Activated naive CD4-positive, alpha-beta T cell treated with anti-CD3 and anti-CD28 coated beads for 36 hours (primary cell): Measurements from ENCODE around the gene RNU5B-1. TPM values are rescaled to one million over a fixed set of nuclear protein-coding genes. Genes with fewer than 3 reads are reported as not detected.

Source experiments
- CTCF ChIA-PET: fragments of 350-600 bp; sonication (Branson Sonifier 250); formaldehyde crosslinking; loops from one replicate; lab custom pipeline; 2021; ENCODE audit warnings: antibody characterized with exemption; lab: Charles Lee
- DNase-seq: peaks from one replicate; pipeline ENCODE4 v3.0.0-alpha.2; 2020
- H3K27ac Mint-ChIP-seq: one replicate; pipeline ENCODE4 v1.8.0; 2021; ENCODE audit warnings: mild to moderate bottlenecking, mixed read lengths
- H3K27me3 Mint-ChIP-seq: one replicate; pipeline ENCODE4 v1.8.0; 2021; ENCODE audit warnings: low read depth, mixed read lengths
- H3K36me3 Mint-ChIP-seq: one replicate; pipeline ENCODE4 v1.8.0; 2021; ENCODE audit warnings: low read depth, mixed read lengths
- H3K4me1 Mint-ChIP-seq: one replicate; pipeline ENCODE4 v1.8.0; 2021; ENCODE audit warnings: low read depth, mixed read lengths
- H3K4me3 Mint-ChIP-seq: one replicate; pipeline ENCODE4 v1.8.0; 2021; ENCODE audit warnings: mild to moderate bottlenecking, moderate library complexity, mixed read lengths
- H3K9me3 Mint-ChIP-seq: one replicate; pipeline ENCODE4 v1.8.0; 2021; ENCODE audit warnings: mixed read lengths
- intact Hi-C: fragments of 100-400 bp; cut with micrococcal nuclease; formaldehyde crosslinking; loops from one replicate; pipeline ENCODE4 v1.15.1; 2023
- total RNA-seq, 2 experiments: library from RNA; stranded (reverse); gene quantifications; one replicate each; pipeline ENCODE4 v1.2.3, GENCODE V29; 2021

Gene RNU5B-1
- total RNA-seq, 2 experiments from 2014 or later: not detected

GRCh38 chr15:65292938-65293518, 11.4 kb upstream of the RNU5B-1 start:
- H3K4me3 Mint-ChIP-seq: no peak overlapping the region
- H3K4me1 Mint-ChIP-seq: peaks cover 13% of the 10 kb centered on the region
- no peak overlapping the region for H3K27ac Mint-ChIP-seq
- peaks cover 2% of the 10 kb centered on the region for H3K27me3 Mint-ChIP-seq
- DNase-seq: no peak
- no peaks in the 10 kb centered on the region for H3K9me3 Mint-ChIP-seq
- intact Hi-C loops: no loop called here
- CTCF ChIA-PET: no interaction called here
- no peaks in the 10 kb centered on the region for H3K36me3 Mint-ChIP-seq

GRCh38 chr15:65298731-65299130, 5.7 kb upstream of the RNU5B-1 start:
- H3K4me1 Mint-ChIP-seq: peaks cover 25% of the 10 kb centered on the region
- intact Hi-C loops: loop anchor here (5.0 kb wide), 1 partner anchor 494 kb away; the partner anchor contains the start of gene DENND4A
- H3K27me3 Mint-ChIP-seq: peaks cover 2% of the 10 kb centered on the region

GRCh38 chr15:65300924-65301441, 3.5 kb upstream of the RNU5B-1 start:
- intact Hi-C loops: loop anchor here (5.0 to 10.0 kb wide), 2 partner anchors 464 to 1194 kb away; partner anchors contain the start of gene SNAPC5
- no peaks in the 10 kb centered on the region for H3K36me3 Mint-ChIP-seq
- CTCF ChIA-PET: interaction anchor here (0.8 to 1.3 kb wide), 3 partner anchors 18 to 84 kb away, joined by 3 read pairs; no protein-coding TSS in a partner anchor
- H3K4me3 Mint-ChIP-seq: no peak overlapping the region
- no peaks in the 10 kb centered on the region for H3K9me3 Mint-ChIP-seq
- DNase-seq: no peak
- H3K27me3 Mint-ChIP-seq: peaks cover 5% of the 10 kb centered on the region
- peaks cover 35% of the 10 kb centered on the region for H3K4me1 Mint-ChIP-seq
- H3K27ac Mint-ChIP-seq: peak overlapping the region; percentile 65

More at GRCh38 chr15:65298731-65299130, 5.7 kb upstream of the RNU5B-1 start:
- no peak for DNase-seq
- Mint-ChIP-seq H3K27ac (peak overlapping the region; percentile 81), H3K36me3 (no peaks in the 10 kb centered on the region), H3K4me3 (peak overlapping the region; percentile 70), H3K9me3 (no peaks in the 10 kb centered on the region)
- CTCF ChIA-PET: interaction anchor here (1.0 to 1.8 kb wide), 4 partner anchors 23 to 263 kb away, joined by 3 to 4 read pairs (median 4); no protein-coding TSS in a partner anchor

- Mint-ChIP-seq H3K4me1 (peaks cover 35% of the 10 kb centered on the region), H3K27me3 (peaks cover 4% of the 10 kb centered on the region), H3K27ac (no peak overlapping the region), H3K36me3 (no peaks in the 10 kb centered on the region), H3K4me3 (no peak overlapping the region), H3K9me3 (no peaks in the 10 kb centered on the region)
- CTCF ChIA-PET: no interaction called here
- no peak for DNase-seq
- intact Hi-C loops: loop anchor here (5.0 to 10.0 kb wide), 2 partner anchors 465 to 1193 kb away; partner anchors contain the start of gene SNAPC5
Observed at GRCh38 chr15:65302061-65302460, 2.4 kb upstream of the RNU5B-1 start.

- peak overlapping the region; percentile 89 for H3K4me3 Mint-ChIP-seq
- H3K4me1 Mint-ChIP-seq: peaks cover 24% of the 10 kb centered on the region
- DNase-seq: peak; percentile 34
- no peaks in the 10 kb centered on the region for H3K9me3 Mint-ChIP-seq
- H3K27ac Mint-ChIP-seq: peak overlapping the region; percentile 97
- H3K36me3 Mint-ChIP-seq: no peaks in the 10 kb centered on the region
- H3K27me3 Mint-ChIP-seq: peaks cover 4% of the 10 kb centered on the region
- intact Hi-C loops: loop anchor here (1.0 to 10.0 kb wide), 7 partner anchors 8 to 1191 kb away; partner anchors contain the start of genes CLPX, DPP8, PARP16 and RNU5A-1
- CTCF ChIA-PET: interaction anchor here (2.3 kb wide), 1 partner anchor 16 kb away, joined by 14 read pairs; no protein-coding TSS in a partner anchor
Observed at GRCh38 chr15:65303687-65304380, 643 bp upstream of the RNU5B-1 start.

GRCh38 chr15:65305150-65305758, 777 bp downstream of the RNU5B-1 start:
- Mint-ChIP-seq H3K27ac (peak overlapping the region; percentile 97), H3K36me3 (no peaks in the 10 kb centered on the region), H3K27me3 (peaks cover 4% of the 10 kb centered on the region), H3K9me3 (no peaks in the 10 kb centered on the region), H3K4me1 (peaks cover 23% of the 10 kb centered on the region), H3K4me3 (peak overlapping the region; percentile 89)
- CTCF ChIA-PET: interaction anchor here (0.6 to 2.3 kb wide), 7 partner anchors 14 to 249 kb away, joined by 3 to 14 read pairs (median 4); partner anchors contain the start of gene CILP
- DNase-seq: no peak
- intact Hi-C loops: loop anchor here (2.0 to 10.0 kb wide), 2 partner anchors 410 to 1190 kb away; partner anchors contain the start of gene SNAPC5

GRCh38 chr15:65305776-65306175, 1.3 kb downstream of the RNU5B-1 start:
- peaks cover 4% of the 10 kb centered on the region for H3K27me3 Mint-ChIP-seq

GRCh38 chr15:65306551-65306950, 2.1 kb downstream of the RNU5B-1 start:
- intact Hi-C loops: loop anchor here (10.0 kb wide), 1 partner anchor 1188 kb away; the partner anchor contains the start of gene SNAPC5
- Mint-ChIP-seq H3K27ac (no peak overlapping the region), H3K4me3 (no peak overlapping the region), H3K4me1 (peaks cover 19% of the 10 kb centered on the region), H3K9me3 (no peaks in the 10 kb centered on the region), H3K27me3 (peaks cover 4% of the 10 kb centered on the region), H3K36me3 (no peaks in the 10 kb centered on the region)
- CTCF ChIA-PET: no interaction called here
- no peak for DNase-seq

More at GRCh38 chr15:65305776-65306175, 1.3 kb downstream of the RNU5B-1 start:
- no peak for DNase-seq
- no peak overlapping the region for H3K4me3 Mint-ChIP-seq
- peaks cover 19% of the 10 kb centered on the region for H3K4me1 Mint-ChIP-seq
- peak overlapping the region; percentile 97 for H3K27ac Mint-ChIP-seq
- CTCF ChIA-PET: interaction anchor here (0.6 to 2.3 kb wide), 3 partner anchors 14 to 249 kb away, joined by 4 to 14 read pairs (median 4); no protein-coding TSS in a partner anchor
- H3K36me3 Mint-ChIP-seq: no peaks in the 10 kb centered on the region
- H3K9me3 Mint-ChIP-seq: no peaks in the 10 kb centered on the region
- intact Hi-C loops: loop anchor here (2.0 to 10.0 kb wide), 2 partner anchors 411 to 1189 kb away; partner anchors contain the start of gene SNAPC5

GRCh38 chr15:65307978-65308377, 3.5 kb downstream of the RNU5B-1 start:
- peaks cover 19% of the 10 kb centered on the region for H3K4me1 Mint-ChIP-seq
- intact Hi-C loops: loop anchor here (10.0 kb wide), 1 partner anchor 1187 kb away; the partner anchor contains the start of gene SNAPC5
- no peak overlapping the region for H3K4me3 Mint-ChIP-seq
- H3K27ac Mint-ChIP-seq: no peak overlapping the region
- CTCF ChIA-PET: interaction anchor here (0.6 kb wide), 1 partner anchor 14 kb away, joined by 3 read pairs; no protein-coding TSS in a partner anchor
- no peak for DNase-seq
- no peaks in the 10 kb centered on the region for H3K9me3 Mint-ChIP-seq
- H3K36me3 Mint-ChIP-seq: no peaks in the 10 kb centered on the region
- H3K27me3 Mint-ChIP-seq: peaks cover 4% of the 10 kb centered on the region

- intact Hi-C loops: loop anchor here (10.0 kb wide), 1 partner anchor 1185 kb away; the partner anchor contains the start of gene SNAPC5
Observed at GRCh38 chr15:65309882-65310418, 5.5 kb downstream of the RNU5B-1 start.

GRCh38 chr15:65310431-65311137, 6.1 kb downstream of the RNU5B-1 start:
- Mint-ChIP-seq H3K27ac (no peak overlapping the region), H3K4me3 (no peak overlapping the region), H3K27me3 (no peaks in the 10 kb centered on the region), H3K9me3 (no peaks in the 10 kb centered on the region), H3K4me1 (peaks cover 6% of the 10 kb centered on the region), H3K36me3 (no peaks in the 10 kb centered on the region)
- intact Hi-C loops: no loop called here
- CTCF ChIA-PET: interaction anchor here (0.7 to 1.8 kb wide), 2 partner anchors 75 to 190 kb away, joined by 3 to 8 read pairs; no protein-coding TSS in a partner anchor
- DNase-seq: no peak

More at GRCh38 chr15:65309882-65310418, 5.5 kb downstream of the RNU5B-1 start:
- peaks cover 11% of the 10 kb centered on the region for H3K4me1 Mint-ChIP-seq
- CTCF ChIA-PET: interaction anchor here (1.8 kb wide), 1 partner anchor 75 kb away, joined by 8 read pairs; no protein-coding TSS in a partner anchor
- H3K27ac Mint-ChIP-seq: no peak overlapping the region
- no peak overlapping the region for H3K4me3 Mint-ChIP-seq
- H3K27me3 Mint-ChIP-seq: no peaks in the 10 kb centered on the region
- no peak for DNase-seq
- no peaks in the 10 kb centered on the region for H3K9me3 Mint-ChIP-seq
- H3K36me3 Mint-ChIP-seq: no peaks in the 10 kb centered on the region
